A549 (cell line): ENCODE data around the gene CLEC2D. TPM values are rescaled to one million over a fixed set of nuclear protein-coding genes. Genes with fewer than 3 reads are reported as not detected.

Source experiments
- ATAC-seq, 2 experiments: fragments of 200-7000 bp in 1 of 2; fragments of >200 bp in 1 of 2; cut with Nextera tagmentation in 1 of 2; cut with Tn5 transposase in 1 of 2; 3 replicates each; pipeline versions ENCODE4 v1.8.0 to v1.9.1; 2018 to 2020; ENCODE audit warnings: mild to moderate bottlenecking in 1 of 2, moderate library complexity in 1 of 2
- CTCF ChIA-PET: fragments of 300-600 bp; sonication (Branson Sonifier 250); formaldehyde crosslinking; extraction: SDS; loops from one replicate; lab custom pipeline; 2021; ENCODE audit warnings: antibody characterized with exemption, inconsistent platforms; lab: Yijun Ruan, JAX
- POLR2A ChIA-PET: fragments of 350-600 bp; formaldehyde crosslinking; extraction: SDS; loops from one replicate; lab custom pipeline; 2021; ENCODE audit warnings: antibody characterized with exemption, inconsistent platforms; lab: Yijun Ruan, JAX
- DNase-seq, 2 experiments: peaks; one replicate each; pipeline versions ENCODE4 v3.0.0 to v3.0.0-alpha.2; 2011 to 2016; ENCODE audit warnings: low read depth in 1 of 2, low spot score in 1 of 2
- FAIRE-seq: peaks from 2 replicates; lab custom pipeline; 2011; peaks lifted over from hg19 to GRCh38; lab: Jason Lieb, UNC
- H3K27ac ChIP-seq, 2 experiments: fragments of >200 bp; sonication (Bioruptor Twin); formaldehyde crosslinking; 3 replicates each; pipeline ENCODE4 v1.5.1; 2016 to 2017
- H3K4me1 ChIP-seq: fragments of >200 bp; sonication (Bioruptor Twin); formaldehyde crosslinking; 3 replicates; pipeline ENCODE4 v1.6.1; 2016
- H3K4me2 ChIP-seq: fragments of >200 bp; sonication (Bioruptor Twin); formaldehyde crosslinking; 3 replicates; pipeline ENCODE4 v1.6.1; 2016
- H3K4me3 ChIP-seq: fragments of >200 bp; sonication (Bioruptor Twin); formaldehyde crosslinking; 3 replicates; pipeline ENCODE4 v1.5.1; 2016
- H3K9me3 ChIP-seq: fragments of >200 bp; sonication (Bioruptor Twin); formaldehyde crosslinking; 3 replicates; pipeline ENCODE4 v1.6.1; 2016
- ATOH8 ChIP-seq: fragments of 250-450 bp; sonication (Bioruptor Pico); IDR thresholded peaks from 2 replicates; pipeline ENCODE4 v1.5.0; 2020; ENCODE audit warnings: low read depth, mild to moderate bottlenecking, moderate library complexity
- CHD2 ChIP-seq: fragments of 150-350 bp; IDR thresholded peaks from 2 replicates; pipeline ENCODE4 v1.6.1; 2014; ENCODE audit warnings: low read length; ENCODE audit not compliant: partially characterized antibody
- HES2 ChIP-seq: fragments of >200 bp; sonication (Bioruptor Twin); formaldehyde crosslinking; IDR thresholded peaks from 2 replicates; pipeline ENCODE4 v1.6.1; 2016
- HEYL ChIP-seq: fragments of 250-450 bp; sonication (Bioruptor Pico); IDR thresholded peaks from 2 replicates; pipeline ENCODE4 v1.8.0; 2021; ENCODE audit warnings: mild to moderate bottlenecking, moderate library complexity
- NR3C1 ChIP-seq: fragments of >200 bp; sonication (Bioruptor Twin); formaldehyde crosslinking; IDR thresholded peaks from 3 replicates; pipeline ENCODE4 v1.6.1; 2017
- PBX3 ChIP-seq: IDR thresholded peaks from 2 replicates; pipeline ENCODE4 v1.6.1; 2012
- POLR2A ChIP-seq: IDR thresholded peaks from 2 replicates; pipeline ENCODE4 v1.6.1; 2012; ENCODE audit warnings: mild to moderate bottlenecking, low read length
- RARB ChIP-seq: fragments of 250-450 bp; sonication (Bioruptor Pico); IDR thresholded peaks from 2 replicates; pipeline ENCODE4 v1.8.0; 2021; ENCODE audit warnings: mild to moderate bottlenecking, moderate library complexity
- RCOR1 ChIP-seq: fragments of 150-350 bp; IDR thresholded peaks from 2 replicates; pipeline ENCODE4 v1.6.1; 2014; ENCODE audit warnings: antibody characterized with exemption, low read length, low read depth
- SREBF2 ChIP-seq: fragments of 450-650 bp; IDR thresholded peaks from 2 replicates; pipeline ENCODE4 v1.6.1; 2014; ENCODE audit warnings: mild to moderate bottlenecking, moderate library complexity
- TFCP2L1 ChIP-seq: fragments of 250-450 bp; sonication (Bioruptor Pico); IDR thresholded peaks from 2 replicates; pipeline ENCODE4 v1.5.0; 2021; ENCODE audit warnings: mild to moderate bottlenecking
- USF2 ChIP-seq: fragments of 450-650 bp; IDR thresholded peaks from 2 replicates; pipeline ENCODE4 v1.6.1; 2014; ENCODE audit warnings: antibody characterized with exemption
- ZC3H11A ChIP-seq: fragments of 450-650 bp; IDR thresholded peaks from 2 replicates; pipeline ENCODE4 v1.6.1; 2014; ENCODE audit warnings: antibody characterized with exemption, mild to moderate bottlenecking
- WGBS: methylation state at CpG from one replicate; pipeline ENCODE4 v1.1.6; 2017; ENCODE audit errors: missing lambda C conversion rate; 5-methylcytosine and 5-hydroxymethylcytosine counted together
- polyA plus RNA-seq, 4 experiments: library from polyadenylated mRNA; depleted of rRNA in 3 of 4; stranded (reverse); fragments of >200 nt; fragmentation: RNase III in 1 of 4; extraction: RNeasy Plus Mini Kit Qiagen cat#74134 plus additional on column Dnase treatment in 1 of 4; gene quantifications; 2 replicates in 3 of 4; 3 replicates in 1 of 4; pipeline ENCODE4 v1.2.3, GENCODE V29; 2011 to 2017

Gene CLEC2D
- polyA plus RNA-seq, 2 of the 4 experiments (the other 2 are of a cell fraction) = 1.1 to 4.0 TPM

- POLR2A ChIA-PET = no interaction called here
- FAIRE-seq = no peak
- H3K4me1 ChIP-seq = no peaks in the 10 kb centered on the region
- TF ChIP-seq NR3C1 (no peak), USF2 (no peak)
- TF ChIP-seq, all 56 proteins: peak for 0
- Histone ChIP-seq H3K9me3 (peaks cover 9% of the 10 kb centered on the region; the same call in 1 of the 3 replicates), H3K27ac (no peak overlapping the region), H3K4me3 (no peak overlapping the region), H3K4me2 (no peak overlapping the region)
- CTCF ChIA-PET = interaction anchor here (0.6 to 3.1 kb wide), 2 partner anchors 10 to 12 kb away, joined by 3 to 20 read pairs; no protein-coding TSS in a partner anchor
- DNase-seq = no peak
- ATAC-seq = no peak
Measured at GRCh38 chr12:9697619-9698018, 28.1 kb downstream of the CLEC2D start.

GRCh38 chr12:9698681-9699080, 29.2 kb downstream of the CLEC2D start:
- H3K27ac ChIP-seq = no peak overlapping the region
- no peaks in the 10 kb centered on the region for H3K4me1 ChIP-seq
- WGBS = 7% methylated on average over 2 of the region's 2 CpGs
- no peak overlapping the region for H3K4me3 ChIP-seq
- ATAC-seq = no peak
- no peak overlapping the region for H3K4me2 ChIP-seq
- DNase-seq = no peak
- POLR2A ChIA-PET = no interaction called here
- peaks cover 9% of the 10 kb centered on the region; the same call in 1 of the 3 replicates for H3K9me3 ChIP-seq
- FAIRE-seq = no peak
- TF ChIP-seq CHD2 (no peak), HEYL (no peak), POLR2A (no peak), ATOH8 (CRISPR knock-in tag) (no peak), PBX3 (no peak), TFCP2L1 (CRISPR knock-in tag) (no peak), HES2 (no peak), RARB (CRISPR knock-in tag) (no peak)
- TF ChIP-seq, all 56 proteins: peak for 0
- CTCF ChIA-PET = interaction anchor here (3.1 kb wide), 1 partner anchor 9 kb away, joined by 20 read pairs; no protein-coding TSS in a partner anchor

GRCh38 chr12:9699269-9699897, 29.9 kb downstream of the CLEC2D start:
- no peak overlapping the region for H3K4me2 ChIP-seq
- no peaks in the 10 kb centered on the region for H3K4me1 ChIP-seq
- no peak overlapping the region for H3K4me3 ChIP-seq
- TF ChIP-seq ZC3H11A = no peak
- no peak for TF ChIP-seq CHD2
- TF ChIP-seq ATOH8 (CRISPR knock-in tag) = no peak
- no peak for TF ChIP-seq HES2
- no peak for TF ChIP-seq SREBF2
- TF ChIP-seq RCOR1 = no peak
- FAIRE-seq = no peak
- no peak for DNase-seq
- ChIA-PET POLR2A (no interaction called here), CTCF (interaction anchor here (3.1 kb wide), 1 partner anchor 9 kb away, joined by 20 read pairs; no protein-coding TSS in a partner anchor)
- H3K9me3 ChIP-seq = peaks cover 9% of the 10 kb centered on the region; the same call in 1 of the 3 replicates
- no peak for ATAC-seq
- no peak overlapping the region for H3K27ac ChIP-seq
- WGBS = 16% methylated on average over 1 of the region's 1 CpG
